ENCODE results near the gene GRK3.
"Not testable (repeated sequence)": the region's sequence is repeated elsewhere in the genome, so short reads cannot be mapped to it uniquely, and the experiment has no call there.

GRK3 gene

GRCh38 chr22:25564320-25564978 is at the start of gene GRK3:
TSS of gene GRK3 (plus strand) at chr22:25564675. CDS start at chr22:25565041, 366 bp downstream.
- DNase-seq (ENCODE audit: low spot score) = peak; percentile 57

GRCh38 chr22:25518000-25518663 is 46.3 kb upstream of the GRK3 start:
- DNase-seq (ENCODE audit: low spot score) = no peak

- DNase-seq (ENCODE audit: low spot score) = no peak
These were observed 39.1 kb upstream of the GRK3 start for GRCh38 chr22:25525376-25525775.

GRCh38 chr22:25525804-25526584 is 38.5 kb upstream of the GRK3 start:
- DNase-seq (ENCODE audit: low spot score) = not testable (repeated sequence)

GRCh38 chr22:25527016-25527415 is 37.5 kb upstream of the GRK3 start:
- DNase-seq (ENCODE audit: low spot score) = not testable (repeated sequence)

GRCh38 chr22:25528068-25528467 is 36.4 kb upstream of the GRK3 start:
- not testable (repeated sequence) for DNase-seq (ENCODE audit: low spot score)

- DNase-seq (ENCODE audit: low spot score) = not testable (repeated sequence)
These were observed 35.4 kb upstream of the GRK3 start for GRCh38 chr22:25529059-25529458.

- DNase-seq (ENCODE audit: low spot score) = not testable (repeated sequence)
These were observed 34.8 kb upstream of the GRK3 start for GRCh38 chr22:25529541-25530137.

GRCh38 chr22:25531677-25532076 is 32.8 kb upstream of the GRK3 start:
- not testable (repeated sequence) for DNase-seq (ENCODE audit: low spot score)

- DNase-seq (ENCODE audit: low spot score) = no peak
These were observed 29.8 kb upstream of the GRK3 start for GRCh38 chr22:25534724-25535123.

GRCh38 chr22:25536589-25536988 is 27.9 kb upstream of the GRK3 start:
- peak; percentile 78 for DNase-seq (ENCODE audit: low spot score)

- peak; percentile 36 for DNase-seq (ENCODE audit: low spot score)
These were observed 24.1 kb upstream of the GRK3 start for GRCh38 chr22:25540166-25540907.

- no peak for DNase-seq (ENCODE audit: low spot score)
These were observed 23.4 kb upstream of the GRK3 start for GRCh38 chr22:25540908-25541660.

- DNase-seq (ENCODE audit: low spot score) = no peak
These were observed 22.3 kb upstream of the GRK3 start for GRCh38 chr22:25542191-25542590.

GRCh38 chr22:25542720-25543402 is 21.6 kb upstream of the GRK3 start:
- DNase-seq (ENCODE audit: low spot score) = peak; percentile 28

GRCh38 chr22:25545146-25545545 is 19.3 kb upstream of the GRK3 start:
- DNase-seq (ENCODE audit: low spot score) = no peak

- no peak for DNase-seq (ENCODE audit: low spot score)
These were observed 18.8 kb upstream of the GRK3 start for GRCh38 chr22:25545672-25546071.

- DNase-seq (ENCODE audit: low spot score) = no peak
These were observed 18.2 kb upstream of the GRK3 start for GRCh38 chr22:25546242-25546641.

- DNase-seq (ENCODE audit: low spot score) = no peak
These were observed 17.7 kb upstream of the GRK3 start for GRCh38 chr22:25546751-25547150.

GRCh38 chr22:25548866-25549464 is 15.5 kb upstream of the GRK3 start:
- no peak for DNase-seq (ENCODE audit: low spot score)

Measured in pons (tissue), 1 donor.